ENCODE measurements around the gene ABCC3.
A peak's percentile ranks its signal among the peaks of the same experiment; 100 is the strongest.

The ABCC3 gene

DNA sequence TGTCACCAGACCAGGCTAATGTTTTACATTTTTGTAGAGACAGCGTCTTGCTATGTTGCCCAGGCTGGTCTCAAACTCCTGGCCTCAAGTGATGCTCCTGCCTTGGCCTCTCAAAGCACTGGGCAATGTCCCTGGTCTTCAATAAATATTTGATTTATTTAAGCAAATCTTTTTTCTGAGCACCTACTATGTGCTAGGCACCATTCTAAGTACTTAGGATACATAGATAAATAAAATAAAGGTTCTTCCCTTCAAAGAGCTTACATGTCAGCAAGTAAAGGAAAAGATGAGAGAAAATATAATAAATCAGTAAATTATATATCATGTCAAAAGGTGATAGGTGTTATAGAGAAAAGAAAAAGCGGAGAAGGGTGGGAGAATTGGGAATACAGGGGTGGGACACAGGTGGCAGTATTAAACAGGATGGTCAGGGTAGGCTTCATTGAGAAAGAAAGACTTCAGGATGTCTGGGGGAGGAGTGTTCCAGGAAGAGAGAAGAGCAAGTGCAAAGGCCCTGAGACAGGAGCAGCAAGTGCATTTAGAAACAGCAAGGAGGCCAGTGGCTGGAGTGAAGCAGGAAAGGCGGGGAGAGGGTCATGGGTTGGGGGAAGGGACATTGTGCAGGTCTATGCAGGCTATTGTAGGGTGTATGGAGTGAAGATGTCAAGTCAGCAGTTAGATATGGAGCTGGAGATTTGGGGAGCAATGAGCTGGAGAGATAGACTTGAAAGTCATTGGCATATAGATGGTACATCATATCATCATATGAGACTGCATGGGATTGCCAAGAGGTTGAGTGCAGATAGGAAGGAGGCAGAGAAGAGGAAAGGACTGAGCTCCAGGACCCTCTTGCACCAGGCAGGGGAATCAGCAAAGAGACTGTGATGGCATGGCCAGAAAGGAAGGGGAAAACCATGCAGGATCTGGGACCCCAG is 11.3 kb downstream of the ABCC3 start:
- ATAC-seq, result no peak

DNA sequence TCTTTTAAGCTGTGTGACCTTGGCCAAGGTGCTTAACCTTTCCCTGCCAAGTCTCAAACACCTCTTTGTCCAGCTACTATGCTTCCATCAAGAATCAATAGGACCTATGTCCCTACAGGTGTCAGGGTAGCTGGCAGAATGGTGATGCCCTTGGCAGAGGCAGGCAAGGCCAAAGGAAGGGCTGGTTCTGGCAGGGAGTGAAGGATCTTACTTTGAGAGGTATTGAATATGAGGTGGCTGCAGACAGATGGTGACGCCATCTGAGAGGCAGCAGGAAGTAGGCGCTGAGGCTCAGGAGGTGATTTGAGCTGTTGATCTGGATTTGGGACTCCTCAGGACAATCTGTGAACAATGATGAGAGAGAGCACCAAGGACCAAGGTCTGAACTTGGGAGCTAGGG is 12.5 kb downstream of the ABCC3 start:
- no peak for ATAC-seq

DNA sequence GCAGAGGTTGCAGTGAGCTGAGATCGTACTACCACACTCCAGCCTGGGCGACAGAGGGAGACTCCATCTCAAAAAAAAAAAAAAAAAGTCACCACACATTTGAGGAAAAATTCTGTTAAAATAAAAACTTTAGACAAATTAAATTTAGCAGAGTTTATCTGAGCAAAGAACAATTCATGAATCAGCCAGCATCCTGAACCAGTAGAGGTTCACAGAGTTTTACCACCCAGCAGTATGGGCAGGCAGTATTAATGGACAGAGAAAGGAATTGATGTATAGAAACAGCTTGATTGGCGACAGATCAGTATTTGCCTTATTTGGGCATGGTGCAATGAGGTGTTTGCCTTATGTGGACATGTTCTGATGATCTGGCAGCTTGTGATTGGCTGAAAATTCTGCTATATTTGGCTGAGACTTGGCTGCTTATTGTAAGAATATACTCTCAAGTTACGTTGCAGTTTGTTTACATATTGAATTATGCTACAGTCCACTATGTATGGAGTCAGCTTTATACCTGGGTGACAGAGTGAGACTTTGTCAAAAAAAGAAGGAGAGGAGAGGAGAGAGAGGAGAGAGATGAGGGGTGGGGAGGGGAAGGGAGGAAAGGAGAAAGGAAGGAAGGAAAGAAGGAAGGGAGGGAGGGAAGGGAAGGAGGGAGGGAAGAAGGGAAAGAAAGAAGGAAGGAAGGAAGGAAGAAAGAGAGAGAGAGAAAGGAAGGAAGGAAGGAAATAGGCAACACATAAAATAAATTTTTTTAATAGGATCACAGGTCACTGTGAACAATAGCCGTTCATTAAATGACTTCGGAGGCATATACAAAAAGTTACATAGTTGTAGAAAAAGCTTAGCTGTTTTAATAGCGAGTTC is 14.6 kb downstream of the ABCC3 start:
- ATAC-seq, result no peak

DNA sequence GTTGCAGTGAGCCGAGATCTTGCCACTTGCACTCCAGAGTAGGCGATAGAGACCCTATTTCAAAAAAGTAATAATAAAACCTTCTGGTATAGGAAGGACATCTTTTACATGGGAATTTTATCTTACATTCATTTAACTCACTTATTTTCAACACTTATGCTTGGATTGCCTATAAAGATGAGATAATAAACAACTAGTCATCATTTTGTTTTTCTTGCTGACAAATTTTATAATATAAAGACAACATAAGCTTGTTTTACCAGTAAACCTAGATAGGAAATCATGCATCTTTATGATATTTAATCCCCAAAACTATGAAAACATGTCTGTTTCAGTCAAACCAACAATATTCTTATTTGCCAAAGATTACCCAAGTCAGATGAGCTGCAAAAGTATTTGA is 17.0 kb downstream of the ABCC3 start:
- ATAC-seq, result no peak

DNA sequence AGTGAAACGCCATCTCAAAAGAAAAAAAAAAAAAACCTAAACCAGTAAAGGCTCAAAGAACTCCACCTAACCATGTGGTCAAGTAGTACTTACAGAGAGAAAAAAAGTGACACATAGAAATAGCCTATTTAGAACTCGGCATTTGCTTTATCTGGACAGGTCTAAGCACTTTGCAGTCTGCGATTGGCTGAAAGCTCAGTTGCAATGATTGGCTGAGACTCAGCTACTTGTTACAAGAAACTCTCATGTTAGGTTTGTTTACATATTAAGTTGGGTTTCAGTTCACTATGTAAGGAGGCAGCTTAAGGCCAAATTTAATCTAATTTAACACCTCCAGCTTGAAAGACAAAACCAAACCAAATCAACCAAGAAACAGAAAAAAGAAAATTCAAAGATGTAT is 19.1 kb downstream of the ABCC3 start:
- no peak for ATAC-seq

DNA sequence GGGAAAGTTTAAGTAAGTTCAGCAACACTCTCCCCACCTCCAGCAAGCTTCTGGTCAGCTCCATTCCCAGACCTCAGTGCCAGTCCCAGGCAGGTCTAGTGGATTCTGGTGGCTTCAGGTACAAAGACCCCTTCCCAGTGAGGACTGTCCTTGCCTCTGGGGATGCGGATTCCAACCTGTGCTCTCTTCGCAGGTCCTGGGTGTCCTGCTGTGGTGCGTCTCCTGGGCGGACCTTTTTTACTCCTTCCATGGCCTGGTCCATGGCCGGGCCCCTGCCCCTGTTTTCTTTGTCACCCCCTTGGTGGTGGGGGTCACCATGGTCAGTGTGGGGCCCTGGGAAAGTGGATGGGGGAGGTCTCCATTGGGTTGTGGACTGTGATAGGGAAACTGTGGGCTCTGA is 21.8 kb downstream of the ABCC3 start:
- no peak for ATAC-seq

DNA sequence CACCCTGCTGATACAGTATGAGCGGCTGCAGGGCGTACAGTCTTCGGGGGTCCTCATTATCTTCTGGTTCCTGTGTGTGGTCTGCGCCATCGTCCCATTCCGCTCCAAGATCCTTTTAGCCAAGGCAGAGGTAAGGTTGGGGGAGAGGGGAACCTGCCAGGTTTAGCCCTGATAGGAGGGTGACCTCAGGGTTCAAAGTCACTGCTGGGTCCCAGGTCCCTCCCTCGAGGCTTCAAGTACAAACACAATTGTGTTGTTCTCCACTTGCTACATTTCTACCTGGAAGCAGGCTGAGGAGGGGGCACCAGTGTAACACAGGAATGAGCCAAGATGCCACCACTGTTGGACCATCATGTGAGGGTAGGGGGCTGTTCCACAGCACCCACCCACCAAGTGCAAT is 22.4 kb downstream of the ABCC3 start:
- ATAC-seq, result no peak

DNA sequence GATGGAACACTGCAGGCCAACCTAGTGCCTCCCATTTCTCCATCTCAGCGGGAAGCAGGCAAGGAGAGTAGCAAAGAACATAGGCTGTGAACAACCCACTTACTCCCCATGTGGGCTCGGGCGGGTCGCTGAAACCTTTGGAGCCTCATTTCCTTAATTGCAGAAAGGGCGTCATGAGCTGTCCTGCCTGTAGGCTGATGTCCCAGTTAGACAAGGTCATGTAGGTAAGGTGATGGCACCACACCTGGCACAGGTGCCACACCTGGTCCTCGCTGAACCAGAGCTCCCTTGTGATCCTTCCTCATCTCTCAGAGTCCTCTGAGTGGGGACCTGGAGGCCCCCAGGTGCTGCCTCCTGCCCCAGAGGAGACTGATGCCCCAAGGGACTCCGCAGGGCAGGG is 22.9 kb downstream of the ABCC3 start:
- no peak for ATAC-seq

DNA sequence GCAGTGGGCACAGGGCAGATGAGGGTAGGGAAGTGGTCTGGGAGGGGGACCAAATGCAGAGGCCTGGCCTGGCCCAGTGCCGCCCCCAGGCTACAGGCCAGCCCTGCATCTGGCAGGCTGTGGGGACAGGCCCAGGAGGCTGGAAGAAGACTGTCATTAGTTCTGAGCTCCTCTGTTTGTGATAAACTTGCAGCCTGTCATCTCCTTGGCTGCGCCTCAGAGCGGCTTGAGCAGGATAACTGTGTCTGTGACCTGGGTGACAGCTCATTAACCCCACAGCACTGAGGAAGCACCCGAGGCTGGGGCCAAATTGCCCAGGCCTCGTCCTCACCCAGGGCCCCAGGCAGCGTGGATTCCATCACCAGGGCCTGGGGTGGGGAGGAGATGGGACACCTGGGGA is 23.9 kb downstream of the ABCC3 start:
- no peak for ATAC-seq

DNA sequence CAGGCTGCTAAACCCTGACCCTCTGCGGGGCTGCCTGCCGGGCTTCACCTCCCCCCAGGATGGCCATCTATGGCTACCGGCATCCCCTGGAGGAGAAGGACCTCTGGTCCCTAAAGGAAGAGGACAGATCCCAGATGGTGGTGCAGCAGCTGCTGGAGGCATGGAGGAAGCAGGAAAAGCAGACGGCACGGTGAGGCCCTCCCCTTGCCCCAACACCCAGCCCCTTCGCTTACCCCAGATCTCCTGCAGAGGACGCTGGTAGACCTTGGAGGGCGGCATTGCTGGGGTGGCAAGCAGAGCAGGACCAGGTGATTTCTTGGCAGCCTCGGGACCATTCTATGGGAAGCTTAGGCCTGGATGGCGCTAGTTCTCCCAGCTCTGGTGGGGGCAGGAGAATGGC is 24.5 kb downstream of the ABCC3 start:
- ATAC-seq, result no peak

DNA sequence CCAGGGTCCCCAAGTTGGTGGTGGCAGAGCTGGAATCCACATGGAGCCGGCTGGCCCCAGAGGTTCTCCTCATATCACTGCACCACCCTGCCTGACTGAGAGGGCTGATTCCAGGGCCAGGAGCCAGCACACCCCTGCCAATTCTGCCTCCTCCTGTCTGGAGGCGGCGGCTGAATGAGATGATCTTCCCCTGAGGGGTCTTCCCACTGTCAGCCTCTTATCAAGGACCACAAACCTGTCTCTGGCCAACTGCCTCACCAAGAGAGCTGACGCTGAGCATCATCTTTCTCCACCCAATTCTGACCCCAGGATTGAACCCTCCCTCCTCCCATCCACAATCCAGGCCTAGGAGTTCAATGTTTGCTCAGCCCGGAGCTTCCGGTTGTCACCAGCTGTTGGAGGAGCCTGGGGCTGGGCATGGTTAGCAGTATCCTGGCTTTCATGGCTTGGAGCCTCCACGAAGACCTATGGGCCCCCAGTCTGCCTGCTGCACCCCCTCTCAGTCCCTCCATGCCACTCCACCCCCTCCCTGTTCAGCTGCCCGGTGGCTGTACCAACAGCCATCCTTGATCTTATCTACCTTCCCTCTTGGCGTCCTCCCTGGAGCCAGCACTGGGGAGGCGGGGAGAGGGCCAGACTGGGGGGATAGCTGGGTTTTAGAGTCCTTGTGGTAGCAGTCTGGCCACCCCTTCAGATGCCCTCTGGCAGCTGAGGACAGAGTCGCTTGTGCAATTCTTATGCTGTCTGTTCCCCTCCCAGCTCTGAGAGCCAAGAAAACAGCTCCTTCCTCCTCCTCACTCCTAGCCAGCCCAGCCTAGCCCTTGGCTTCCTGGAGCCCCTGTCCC is 25.6 kb downstream of the ABCC3 start:
- no peak for ATAC-seq

DNA sequence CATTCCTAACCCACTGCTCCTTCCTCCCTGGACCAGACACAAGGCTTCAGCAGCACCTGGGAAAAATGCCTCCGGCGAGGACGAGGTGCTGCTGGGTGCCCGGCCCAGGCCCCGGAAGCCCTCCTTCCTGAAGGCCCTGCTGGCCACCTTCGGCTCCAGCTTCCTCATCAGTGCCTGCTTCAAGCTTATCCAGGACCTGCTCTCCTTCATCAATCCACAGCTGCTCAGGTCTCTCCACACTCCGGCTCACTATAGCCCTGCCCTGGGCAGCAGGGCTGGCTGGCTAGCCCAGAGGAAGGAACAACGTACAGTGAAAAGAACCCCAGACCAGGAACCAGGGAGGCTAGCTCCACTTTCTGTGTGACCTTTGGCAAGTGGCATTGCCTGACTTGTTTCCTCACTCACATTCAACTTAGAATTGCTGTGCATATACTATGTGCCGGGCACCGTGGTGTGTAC is 26.2 kb downstream of the ABCC3 start:
- ATAC-seq, result no peak

DNA sequence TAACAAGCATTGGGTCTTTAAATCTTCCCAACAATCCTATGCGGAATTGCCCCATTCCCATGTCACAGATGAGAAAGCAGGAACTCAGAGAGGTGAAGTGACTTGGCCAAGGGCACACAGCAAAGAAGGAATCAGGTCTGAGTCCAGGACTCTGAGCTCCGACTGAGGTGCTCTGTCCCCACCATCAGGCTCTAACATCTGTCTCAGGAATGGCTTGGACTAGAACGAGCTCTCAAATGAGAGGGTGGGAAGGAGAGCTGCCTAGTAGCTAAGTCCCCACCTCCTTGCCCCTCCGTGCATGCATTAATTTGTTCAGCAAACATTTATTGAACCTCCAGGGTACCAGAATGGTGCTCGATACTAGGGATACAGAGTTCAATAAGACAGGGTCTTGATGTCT is 26.7 kb downstream of the ABCC3 start:
- ATAC-seq, result no peak

DNA sequence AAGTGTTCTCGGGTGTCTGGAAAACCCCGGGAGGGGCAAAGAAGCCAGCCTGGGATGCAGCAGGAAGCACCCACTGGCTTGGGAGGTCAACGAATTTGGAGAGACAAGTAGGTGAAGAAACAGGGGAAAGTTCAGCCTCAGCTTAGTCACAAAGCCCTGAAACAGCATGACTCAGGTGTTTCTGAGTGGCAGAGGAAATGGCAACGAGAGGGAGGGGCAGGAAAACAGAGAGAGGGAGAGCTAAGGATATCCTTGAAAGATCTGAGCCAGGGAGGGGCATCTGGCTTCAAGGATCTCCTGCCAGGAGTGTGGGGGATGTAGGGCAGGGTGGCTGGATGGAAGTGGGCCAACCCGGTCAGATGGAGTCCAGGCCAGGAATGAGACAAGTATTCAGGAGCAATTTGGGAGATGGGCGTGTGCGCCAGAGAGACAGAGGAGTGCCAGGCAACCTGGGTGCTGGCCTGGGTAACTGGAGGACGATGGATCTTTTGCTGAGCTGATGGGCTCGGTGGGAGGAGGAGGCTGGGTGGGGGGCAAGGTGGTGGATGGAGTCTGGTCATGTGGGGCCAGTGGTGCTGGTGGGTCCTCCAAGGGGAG is 27.2 kb downstream of the ABCC3 start:
- ATAC-seq, result peak; percentile 79 to 89

DNA sequence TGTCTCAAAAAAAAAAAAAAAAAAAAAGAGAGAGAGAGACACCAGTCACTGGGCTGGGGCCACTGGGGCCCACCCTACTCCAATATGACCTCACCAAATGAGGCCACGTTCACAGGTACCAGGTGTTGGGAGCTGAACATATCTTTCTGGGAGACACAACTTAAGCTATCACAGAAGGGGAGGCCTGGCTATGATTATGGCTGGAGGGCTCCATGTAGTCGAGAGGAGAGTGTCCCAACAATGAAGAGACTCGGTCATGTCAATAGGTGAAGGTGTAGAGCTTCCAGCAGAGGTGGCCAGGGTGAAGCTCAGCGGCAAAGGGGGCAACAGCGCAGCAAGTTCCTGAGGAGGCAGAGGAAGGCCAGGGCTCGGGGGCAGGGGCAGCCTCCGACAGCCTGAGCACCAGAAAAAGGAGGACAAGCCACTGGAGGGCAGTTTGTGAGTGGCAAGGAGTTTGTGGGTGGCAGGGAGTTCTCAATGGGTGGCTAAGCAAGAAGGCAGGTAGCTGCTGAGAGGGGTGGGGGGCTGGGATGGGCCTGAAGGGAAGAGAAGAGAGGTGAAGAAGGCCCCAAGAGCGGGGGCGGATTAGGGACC is 28.0 kb downstream of the ABCC3 start:
- ATAC-seq, result no peak

DNA sequence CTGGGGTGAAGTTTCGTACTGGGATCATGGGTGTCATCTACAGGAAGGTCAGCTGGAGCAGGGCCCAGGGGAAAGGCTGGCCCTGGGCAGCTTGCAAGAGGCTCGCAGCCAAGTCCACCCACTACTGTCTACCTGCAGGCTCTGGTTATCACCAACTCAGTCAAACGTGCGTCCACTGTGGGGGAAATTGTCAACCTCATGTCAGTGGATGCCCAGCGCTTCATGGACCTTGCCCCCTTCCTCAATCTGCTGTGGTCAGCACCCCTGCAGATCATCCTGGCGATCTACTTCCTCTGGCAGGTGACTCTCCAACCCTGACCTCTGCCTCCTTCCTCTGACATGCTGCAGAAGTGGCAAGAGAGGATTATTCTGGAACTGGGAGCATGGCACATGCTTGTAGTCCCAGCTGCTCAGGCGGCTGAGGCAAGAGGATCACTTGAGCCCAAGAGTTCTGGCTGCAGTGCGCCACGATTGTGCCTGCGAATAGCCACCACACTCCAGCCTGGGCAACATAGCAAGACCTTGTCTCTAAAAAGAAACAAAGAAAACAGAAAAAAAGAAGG is 29.2 kb downstream of the ABCC3 start:
- no peak for ATAC-seq

DNA sequence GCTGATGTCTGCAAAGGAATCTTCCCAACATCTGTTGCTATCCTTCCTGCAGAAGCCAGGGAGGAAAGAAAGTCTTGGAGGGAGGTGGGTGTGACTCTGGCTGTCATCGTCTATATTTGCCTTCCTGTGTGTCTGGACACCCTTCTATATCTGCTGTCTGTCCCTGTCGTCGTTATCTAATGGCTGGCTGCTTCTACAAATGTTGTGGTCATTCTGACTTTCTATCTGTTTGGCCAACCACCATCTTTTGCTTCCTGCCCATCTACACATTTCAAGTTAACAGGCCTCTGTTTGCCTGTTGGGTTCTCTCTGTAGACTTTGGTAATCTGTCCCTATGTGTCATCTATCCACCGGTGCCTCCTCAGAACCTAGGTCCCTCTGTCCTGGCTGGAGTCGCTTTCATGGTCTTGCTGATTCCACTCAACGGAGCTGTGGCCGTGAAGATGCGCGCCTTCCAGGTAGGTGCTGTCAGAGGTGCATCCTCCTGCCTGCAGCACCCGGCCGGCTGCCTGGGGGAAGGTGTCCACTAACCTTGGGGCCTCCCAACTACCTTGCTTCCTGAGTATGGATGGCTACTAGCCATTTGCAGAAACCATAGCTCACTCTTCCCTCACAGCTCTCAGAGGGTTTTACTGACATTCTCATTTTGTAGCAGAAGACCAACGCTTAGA is 30.2 kb downstream of the ABCC3 start:
- ATAC-seq, result no peak

DNA sequence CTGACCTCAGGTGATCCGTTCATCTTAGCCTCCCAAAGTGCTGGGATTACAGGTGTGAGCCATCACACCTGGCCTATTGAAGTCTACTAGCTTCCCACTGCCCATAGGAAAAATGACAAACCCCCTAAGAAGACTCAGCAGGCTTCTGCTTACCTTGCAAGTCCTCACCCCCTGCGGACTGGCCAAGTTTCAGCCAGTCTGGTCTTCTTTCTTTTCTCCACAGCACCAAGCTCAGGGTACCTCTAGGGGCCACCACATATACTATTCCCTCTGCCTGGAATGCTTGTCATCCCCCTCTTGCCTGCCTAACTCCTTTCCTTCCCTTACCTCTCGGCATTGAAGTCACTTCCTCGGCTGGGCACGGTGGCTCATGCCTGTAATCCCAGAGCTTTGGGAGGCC is 31.2 kb downstream of the ABCC3 start:
- no peak for ATAC-seq

DNA sequence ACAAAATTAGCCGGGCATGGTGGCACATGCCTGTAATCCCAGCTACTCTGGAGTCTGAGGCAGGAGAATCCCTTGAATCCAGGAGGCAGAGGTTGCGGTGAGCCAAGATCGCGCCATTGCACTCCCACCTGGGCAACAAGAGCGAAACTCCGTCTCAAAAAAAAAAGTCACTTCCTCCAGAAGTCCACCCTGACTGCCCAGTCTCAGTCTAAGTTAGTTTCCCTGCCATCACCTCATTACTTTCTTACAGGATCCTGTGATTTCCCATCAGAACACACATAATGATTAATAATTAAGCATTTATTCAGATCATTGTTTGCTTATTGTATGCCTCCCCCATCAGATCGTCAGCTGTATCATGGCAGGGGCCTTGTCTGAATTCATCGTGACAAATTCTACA is 31.6 kb downstream of the ABCC3 start:
- ATAC-seq, result no peak

DNA sequence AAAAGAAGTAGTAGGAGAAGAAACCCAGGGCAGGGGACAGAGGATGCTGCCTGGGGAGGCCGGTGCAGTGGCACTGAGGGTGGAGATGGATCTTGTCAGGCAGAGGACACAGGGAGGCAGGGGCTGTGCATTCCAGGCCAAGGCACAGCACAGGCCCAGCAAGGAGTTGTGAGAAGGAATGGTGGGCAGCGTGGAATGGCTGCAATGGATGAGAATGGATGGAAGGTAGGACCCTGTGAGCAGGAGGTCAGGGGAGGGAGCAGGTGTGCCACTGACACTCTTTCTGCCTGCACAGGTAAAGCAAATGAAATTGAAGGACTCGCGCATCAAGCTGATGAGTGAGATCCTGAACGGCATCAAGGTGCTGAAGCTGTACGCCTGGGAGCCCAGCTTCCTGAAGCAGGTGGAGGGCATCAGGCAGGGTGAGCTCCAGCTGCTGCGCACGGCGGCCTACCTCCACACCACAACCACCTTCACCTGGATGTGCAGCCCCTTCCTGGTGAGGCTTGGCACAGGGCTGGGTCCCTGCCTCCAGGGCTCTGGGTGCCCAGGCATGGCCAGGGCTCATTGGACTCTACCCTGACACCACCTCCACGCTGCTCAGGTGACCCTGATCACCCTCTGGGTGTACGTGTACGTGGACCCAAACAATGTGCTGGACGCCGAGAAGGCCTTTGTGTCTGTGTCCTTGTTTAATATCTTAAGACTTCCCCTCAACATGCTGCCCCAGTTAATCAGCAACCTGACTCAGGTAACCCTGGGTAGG is 32.8 kb downstream of the ABCC3 start:
- no peak for ATAC-seq

Data from activated CD4-positive, CD25-positive, alpha-beta regulatory T cell treated with anti-CD3 and anti-CD28 coated beads, Interleukin-2, amount 50 U/mL, for 24 hours (primary cell).